Epithelial cell of esophagus (primary cell): ENCODE results near the gene COL20A1.

Experiments
- DNase-seq: peaks from one replicate; pipeline ENCODE4 v3.0.0; 2010; ENCODE audit warnings: low read depth
- H3K4me3 ChIP-seq: 2 replicates; pipeline ENCODE4 v1.5.1; 2011; ENCODE audit warnings: mild to moderate bottlenecking, low read length, control low read depth
- CTCF ChIP-seq: IDR thresholded peaks from 2 replicates; pipeline ENCODE4 v1.5.1; 2011; ENCODE audit warnings: low read depth, mild to moderate bottlenecking, low read length, control low read depth, inconsistent platforms; ENCODE audit not compliant: insufficient read depth; ENCODE audit errors: missing control alignments

Gene COL20A1

GRCh38 chr20:63309261-63310071 is 16.5 kb downstream of the COL20A1 start:
- DNase-seq = peak; percentile 14
- peak; percentile 69 for TF ChIP-seq CTCF

GRCh38 chr20:63310265-63310991 is 17.4 kb downstream of the COL20A1 start:
- H3K4me3 ChIP-seq = no peak overlapping the region
- no peak for TF ChIP-seq CTCF
- DNase-seq = no peak

More at GRCh38 chr20:63309261-63310071, 16.5 kb downstream of the COL20A1 start:
- H3K4me3 ChIP-seq = no peak overlapping the region

GRCh38 chr20:63311186-63311832 is 18.3 kb downstream of the COL20A1 start:
- DNase-seq = no peak
- H3K4me3 ChIP-seq = no peak overlapping the region
- no peak for TF ChIP-seq CTCF

- no peak for TF ChIP-seq CTCF
- no peak for DNase-seq
- no peak overlapping the region for H3K4me3 ChIP-seq
Measured at GRCh38 chr20:63311833-63312243, 18.9 kb downstream of the COL20A1 start.

- no peak for DNase-seq
- TF ChIP-seq CTCF = no peak
- H3K4me3 ChIP-seq = no peak overlapping the region
Measured at GRCh38 chr20:63312273-63312672, 19.3 kb downstream of the COL20A1 start.

- no peak for TF ChIP-seq CTCF
- DNase-seq = no peak
Measured at GRCh38 chr20:63312690-63313348, 19.8 kb downstream of the COL20A1 start.

More at GRCh38 chr20:63312690-63313348, 19.8 kb downstream of the COL20A1 start:
- H3K4me3 ChIP-seq = no peak overlapping the region
